H1 (cell line): ENCODE measurements around the gene GPR42. TPM values are rescaled to one million over a fixed set of nuclear protein-coding genes. Genes with fewer than 3 reads are reported as not detected.

Experiments
- CTCF ChIA-PET: fragments of 300-600 bp; sonication (Branson Sonifier 250); formaldehyde crosslinking; loops from one replicate; lab custom pipeline; 2021; ENCODE audit not compliant: partially characterized antibody; lab: Charles Lee
- POLR2A ChIA-PET: fragments of 300-600 bp; sonication (Branson Sonifier 250); formaldehyde crosslinking; loops from one replicate; lab custom pipeline; 2021; ENCODE audit warnings: inconsistent platforms; ENCODE audit not compliant: partially characterized antibody; lab: Charles Lee
- DNase-seq, 2 experiments: peaks; one replicate each; pipeline versions ENCODE4 v3.0.0 to v3.0.0-alpha.2; 2010 to 2022; ENCODE audit warnings: low spot score in 2 of 2, low read depth in 1 of 2, mixed read lengths in 1 of 2
- FAIRE-seq: peaks from 2 replicates; lab custom pipeline; 2011; peaks lifted over from hg19 to GRCh38; lab: Jason Lieb, UNC
- H2AFZ ChIP-seq: 2 replicates; pipeline ENCODE4 v1.8.1; 2012; ENCODE audit warnings: low read length, inconsistent platforms
- H2AK5ac ChIP-seq: 2 replicates; pipeline ENCODE4 v1.6.1; 2013; ENCODE audit warnings: low read depth, low read length
- H2BK120ac ChIP-seq: replicated peaks from 2 replicates; pipeline ENCODE3; 2013; ENCODE audit warnings: low read depth, low read length, inconsistent platforms
- H2BK12ac ChIP-seq: 2 replicates; pipeline ENCODE4 v1.6.1; 2013; ENCODE audit warnings: low read depth, low read length
- H2BK15ac ChIP-seq: 2 replicates; pipeline ENCODE4 v1.6.1; 2013; ENCODE audit warnings: low read length
- H2BK20ac ChIP-seq: 2 replicates; pipeline ENCODE4 v1.6.1; 2013; ENCODE audit warnings: low read length
- H2BK5ac ChIP-seq: 2 replicates; pipeline ENCODE4 v1.6.1; 2013; ENCODE audit warnings: low read depth, low read length
- H3K14ac ChIP-seq: 2 replicates; pipeline ENCODE4 v1.6.1; 2013; ENCODE audit warnings: inconsistent platforms; ENCODE audit not compliant: insufficient read length
- H3K18ac ChIP-seq: 2 replicates; pipeline ENCODE4 v1.6.1; 2013; ENCODE audit warnings: low read length; ENCODE audit errors: extremely low read depth
- H3K23ac ChIP-seq: 2 replicates; pipeline ENCODE4 v1.6.1; 2013; ENCODE audit warnings: inconsistent platforms; ENCODE audit not compliant: insufficient read length
- H3K23me2 ChIP-seq: 2 replicates; pipeline ENCODE4 v1.6.1; 2013; ENCODE audit warnings: low read depth, low read length
- H3K27ac ChIP-seq: 2 replicates; pipeline ENCODE4 v1.6.1; 2011; ENCODE audit warnings: low read depth, low read length, inconsistent platforms
- H3K27me3 ChIP-seq, 4 experiments: replicated peaks in 1 of 4; 1 replicate in 1 of 4; 2 replicates in 3 of 4; pipeline versions ENCODE4 v1.6.1 to v1.8.1; 2011 to 2013; ENCODE audit warnings: low read length in 3 of 4, mild to moderate bottlenecking in 3 of 4, inconsistent platforms in 2 of 4, mixed read lengths in 2 of 4, moderate library complexity in 1 of 4; ENCODE audit not compliant: control insufficient read depth in 3 of 4, insufficient read depth in 3 of 4; ENCODE audit errors: extremely low read depth in 1 of 4
- H3K36me3 ChIP-seq, 4 experiments: 2 replicates each; pipeline versions ENCODE4 v1.6.1 to v1.8.1; 2011 to 2013; ENCODE audit warnings: mild to moderate bottlenecking in 4 of 4, low read length in 3 of 4, moderate library complexity in 2 of 4, control low read depth in 1 of 4, inconsistent platforms in 1 of 4; ENCODE audit not compliant: insufficient read depth in 4 of 4, control insufficient read depth in 2 of 4
- H3K4ac ChIP-seq: replicated peaks from 2 replicates; pipeline ENCODE3; 2013; ENCODE audit warnings: low read length, low read depth, mixed read lengths, inconsistent platforms; ENCODE audit not compliant: insufficient read length
- H3K4me1 ChIP-seq, 4 experiments: replicated peaks in 1 of 4; 1 replicate in 1 of 4; 2 replicates in 3 of 4; pipeline versions ENCODE4 v1.6.1 to v1.8.1; 2011 to 2013; ENCODE audit warnings: low read length in 3 of 4, inconsistent platforms in 2 of 4, mixed read lengths in 1 of 4; ENCODE audit not compliant: insufficient read depth in 4 of 4, control insufficient read depth in 3 of 4
- H3K4me2 ChIP-seq, 2 experiments: 2 replicates each; pipeline versions ENCODE4 v1.6.1 to v1.8.1; 2011 to 2013; ENCODE audit warnings: low read depth in 2 of 2, low read length in 2 of 2, control low read depth in 1 of 2, inconsistent platforms in 1 of 2, mild to moderate bottlenecking in 1 of 2; ENCODE audit not compliant: insufficient read depth in 1 of 2
- H3K4me3 ChIP-seq, 4 experiments: fragments of 200-600, 300-600 bp in 1 of 4; sonication (generic), shearing (Covaris generic), sonication (Bioruptor Twin) in 1 of 4; 2 replicates each; pipeline versions ENCODE4 v1.5.1 to v1.8.1; 2011 to 2016; ENCODE audit warnings: low read length in 4 of 4, low read depth in 3 of 4, control low read depth in 2 of 4, inconsistent platforms in 2 of 4, mild to moderate bottlenecking in 2 of 4, mixed read lengths in 1 of 4, moderate library complexity in 1 of 4; ENCODE audit not compliant: insufficient read depth in 2 of 4; ENCODE audit errors: extremely low read depth in 1 of 4
- H3K56ac ChIP-seq: replicated peaks from 2 replicates; pipeline ENCODE3; 2013; ENCODE audit warnings: low read depth, mild to moderate bottlenecking, mixed read lengths, low read length, inconsistent platforms; ENCODE audit not compliant: insufficient read length
- H3K79me1 ChIP-seq: 2 replicates; pipeline ENCODE4 v1.6.1; 2013; ENCODE audit warnings: low read depth, low read length, control low read depth
- H3K79me2 ChIP-seq, 2 experiments: 2 replicates each; pipeline versions ENCODE4 v1.6.1 to v1.8.1; 2012 to 2013; ENCODE audit warnings: low read length in 2 of 2, mild to moderate bottlenecking in 2 of 2, inconsistent platforms in 1 of 2; ENCODE audit not compliant: insufficient read depth in 2 of 2, control insufficient read depth in 1 of 2
- H3K9ac ChIP-seq, 4 experiments: replicated peaks in 1 of 4; 1 replicate in 1 of 4; 2 replicates in 3 of 4; pipeline versions ENCODE4 v1.6.1 to v1.8.1; 2011 to 2013; ENCODE audit warnings: low read depth in 3 of 4, low read length in 3 of 4, control low read depth in 2 of 4, mild to moderate bottlenecking in 2 of 4, moderate library complexity in 2 of 4, inconsistent platforms in 1 of 4; ENCODE audit errors: extremely low read depth in 1 of 4
- H3K9me3 ChIP-seq, 2 experiments: 2 replicates each; pipeline versions ENCODE4 v1.6.1 to v1.8.1; 2012 to 2013; ENCODE audit warnings: mild to moderate bottlenecking in 2 of 2, moderate library complexity in 2 of 2, control low read depth in 1 of 2, inconsistent platforms in 1 of 2, low read depth in 1 of 2, low read length in 1 of 2, mixed read lengths in 1 of 2; ENCODE audit not compliant: insufficient read depth in 2 of 2
- H4K20me1 ChIP-seq, 2 experiments: replicated peaks in 1 of 2; 2 replicates each; pipeline versions ENCODE3 to v1.8.1; 2011 to 2013; ENCODE audit warnings: inconsistent platforms in 2 of 2, low read length in 2 of 2, mild to moderate bottlenecking in 1 of 2; ENCODE audit not compliant: insufficient read depth in 2 of 2, control insufficient read depth in 1 of 2
- H4K5ac ChIP-seq: 2 replicates; pipeline ENCODE4 v1.6.1; 2013; ENCODE audit warnings: low read length, low read depth, mixed read lengths, inconsistent platforms; ENCODE audit not compliant: insufficient read length
- H4K8ac ChIP-seq: 2 replicates; pipeline ENCODE4 v1.8.0; 2013; ENCODE audit warnings: mild to moderate bottlenecking, moderate library complexity, low read length, inconsistent platforms; ENCODE audit not compliant: insufficient read depth; ENCODE audit errors: extremely low read depth
- H4K91ac ChIP-seq: replicated peaks from 2 replicates; pipeline ENCODE3; 2013; ENCODE audit warnings: low read length, mixed read lengths, inconsistent platforms; ENCODE audit not compliant: insufficient read length
- CEBPB ChIP-seq: IDR thresholded peaks from 2 replicates; pipeline ENCODE4 v1.6.1; 2012; ENCODE audit warnings: low read depth, low read length
- CHD2 ChIP-seq: IDR thresholded peaks from 2 replicates; pipeline ENCODE4 v1.6.1; 2012; ENCODE audit warnings: low read length, improper control_type of control experiment
- E2F6 ChIP-seq: IDR thresholded peaks from 2 replicates; pipeline ENCODE4 v1.6.1; 2012; ENCODE audit warnings: inconsistent platforms
- EP300 ChIP-seq, 2 experiments: IDR thresholded peaks; 1 replicate in 1 of 2; 2 replicates in 1 of 2; pipeline ENCODE4 v1.6.1; 2011 to 2012; ENCODE audit warnings: low read depth in 2 of 2, low read length in 2 of 2, mild to moderate bottlenecking in 2 of 2, borderline replicate concordance in 1 of 2, inconsistent platforms in 1 of 2, moderate library complexity in 1 of 2
- KDM5A ChIP-seq: fragments of 200-600 bp; IDR thresholded peaks from 2 replicates; pipeline ENCODE4 v1.7.1; 2012; ENCODE audit warnings: mild to moderate bottlenecking, low read length, inconsistent platforms, mixed read lengths
- POU5F1 ChIP-seq: IDR thresholded peaks from 2 replicates; pipeline ENCODE4 v1.6.1; 2011; ENCODE audit warnings: low read depth, mild to moderate bottlenecking, low read length, moderate library complexity
- RBBP5 ChIP-seq: IDR thresholded peaks from 2 replicates; pipeline ENCODE4 v1.7.1; 2012; ENCODE audit warnings: low read depth, mild to moderate bottlenecking, inconsistent platforms, low read length, moderate library complexity, borderline replicate concordance
- SIX5 ChIP-seq: IDR thresholded peaks from 2 replicates; pipeline ENCODE4 v1.6.1; 2011; ENCODE audit warnings: mild to moderate bottlenecking, low read depth, low read length
- SRF ChIP-seq: IDR thresholded peaks from 2 replicates; pipeline ENCODE4 v1.6.1; 2011; ENCODE audit warnings: mild to moderate bottlenecking, low read depth, low read length, moderate library complexity
- SUZ12 ChIP-seq: fragments of 200-600 bp; sonication (generic); IDR thresholded peaks from 2 replicates; pipeline ENCODE4 v1.6.1; 2012; ENCODE audit warnings: mild to moderate bottlenecking, inconsistent platforms, low read length, moderate library complexity, mixed read lengths
- WGBS, 2 experiments: shearing (Covaris generic) in 1 of 2; methylation state at CpG; one replicate each; pipeline versions ENCODE4 v1.1.6 to v1.1.7; 2013 to 2015; ENCODE audit warnings: low lambda C conversion rate in 2 of 2, mixed read lengths in 2 of 2, inconsistent platforms in 1 of 2, low coverage in 1 of 2, missing lambda C conversion rate in 1 of 2; ENCODE audit not compliant: insufficient replicate concordance in 2 of 2, insufficient coverage in 1 of 2, insufficient read length in 1 of 2; ENCODE audit errors: extremely low coverage in 1 of 2, missing lambda C conversion rate in 1 of 2; 5-methylcytosine and 5-hydroxymethylcytosine counted together
- polyA plus RNA-seq, 7 experiments: library from polyadenylated mRNA; depleted of rRNA in 3 of 7; stranded (reverse) in 5 of 7; unstranded in 2 of 7; fragments of >200 nt in 5 of 7; fragments of 200-250 nt in 2 of 7; gene quantifications; 1 replicate in 5 of 7; 2 replicates in 1 of 7; 4 replicates in 1 of 7; pipeline versions ENCODE4 v1.2.1 to v1.2.3, GENCODE V29; 2011 to 2013; ENCODE audit warnings: missing spikeins in 2 of 7, mixed read lengths in 2 of 7
- total RNA-seq: library from RNA; stranded (reverse); fragmentation: NEBNext Ultra II Directional; extraction: Animal tissue kit (Norgen Biotek cat#: 25700); gene quantifications from 2 replicates; pipeline ENCODE4 v1.2.1, GENCODE V29; 2021

GPR42 gene
- total and polyA plus RNA-seq, 2 of the 8 experiments (the other 6 are each of a cell fraction or from before 2014, with no cell fraction given) = not detected

- ChIA-PET CTCF (interaction anchor here (0.7 to 1.9 kb wide), 3 partner anchors 14 to 267 kb away, joined by 4 to 5 read pairs (median 5); no protein-coding TSS in a partner anchor), POLR2A (no interaction called here)
- Histone ChIP-seq H4K20me1 (no peaks in the 10 kb centered on the region), H3K23ac (no peak overlapping the region), H2AK5ac (no peak overlapping the region), H3K36me3 (no peaks in the 10 kb centered on the region), H3K23me2 (no peaks in the 10 kb centered on the region), H2BK120ac (no peak overlapping the region), H4K8ac (no peak overlapping the region; the same call in 1 of the 2 replicates), H3K18ac (no peak overlapping the region), H3K27ac (no peak overlapping the region), H3K9me3 (no peaks in the 10 kb centered on the region), H3K27me3 (no peaks in the 10 kb centered on the region), H2AFZ (no peak overlapping the region), H2BK5ac (no peak overlapping the region), H3K4me1 (no peaks in the 10 kb centered on the region)
- FAIRE-seq (no peak), DNase-seq (no peak)
- WGBS, 2 experiments = 92% methylated on average over 24 of the region's 25 CpGs; no CpG with 5 or more reads in 1 of the 2 experiments
- TF ChIP-seq SIX5 (no peak), SRF (no peak), KDM5A (no peak), CEBPB (no peak), E2F6 (no peak), RBBP5 (no peak), POU5F1 (no peak), CHD2 (no peak), SUZ12 (no peak), EP300 (IDR thresholded peaks at IDR 0.05; ENCODE audit: borderline replicate concordance in 1 of 2, low read depth in 2 of 2, low read length in 2 of 2) (no peak)
- TF ChIP-seq, all 59 proteins: peak for 0
- Histone ChIP-seq H2BK20ac (no peak overlapping the region), H2BK12ac (no peak overlapping the region), H3K4ac (no peak overlapping the region), H3K4me3 (no peak overlapping the region), H3K79me1 (no peaks in the 10 kb centered on the region), H3K79me2 (no peaks in the 10 kb centered on the region), H3K9ac (no peak overlapping the region), H3K4me2 (no peak overlapping the region), H3K56ac (no peak overlapping the region), H2BK15ac (no peak overlapping the region), H4K91ac (no peak overlapping the region), H3K14ac (no peak overlapping the region), H4K5ac (no peak overlapping the region)
These were observed 33.5 kb upstream of the GPR42 start for GRCh38 chr19:35337097-35337983.
